Measurements from ENCODE around the gene NT5DC3.

The NT5DC3 gene

GRCh38 chr12:103840876-103841689 is at the start of gene NT5DC3:
TSS of gene NT5DC3 (minus strand) at chr12:103841234. CDS start at chr12:103841156, 78 bp downstream.
- peak in 1 of 2 experiments; percentile 50 for DNase-seq (ENCODE audit: low read depth in 2 of 2)

- DNase-seq (ENCODE audit: low read depth in 2 of 2), result no peak
Measured at GRCh38 chr12:103887738-103888137, 46.7 kb upstream of the NT5DC3 start.

GRCh38 chr12:103886195-103886797 is 45.3 kb upstream of the NT5DC3 start:
- no peak for DNase-seq (ENCODE audit: low read depth in 2 of 2)

- DNase-seq (ENCODE audit: low read depth in 2 of 2), result no peak
Measured at GRCh38 chr12:103884316-103884715, 43.3 kb upstream of the NT5DC3 start.

- no peak for DNase-seq (ENCODE audit: low read depth in 2 of 2)
Measured at GRCh38 chr12:103883908-103884307, 42.9 kb upstream of the NT5DC3 start.

GRCh38 chr12:103882861-103883596 is 42.0 kb upstream of the NT5DC3 start:
- no peak for DNase-seq (ENCODE audit: low read depth in 2 of 2)

- no peak for DNase-seq (ENCODE audit: low read depth in 2 of 2)
Measured at GRCh38 chr12:103881261-103881660, 40.2 kb upstream of the NT5DC3 start.

- no peak for DNase-seq (ENCODE audit: low read depth in 2 of 2)
Measured at GRCh38 chr12:103880299-103881142, 39.5 kb upstream of the NT5DC3 start.

- no peak for DNase-seq (ENCODE audit: low read depth in 2 of 2)
Measured at GRCh38 chr12:103879878-103880277, 38.8 kb upstream of the NT5DC3 start.

GRCh38 chr12:103879048-103879692 is 38.1 kb upstream of the NT5DC3 start:
- no peak for DNase-seq (ENCODE audit: low read depth in 2 of 2)

GRCh38 chr12:103877934-103878510 is 37.0 kb upstream of the NT5DC3 start:
- peak in 1 of 2 experiments; percentile 28 for DNase-seq (ENCODE audit: low read depth in 2 of 2)

- no peak for DNase-seq (ENCODE audit: low read depth in 2 of 2)
Measured at GRCh38 chr12:103877288-103877687, 36.3 kb upstream of the NT5DC3 start.

GRCh38 chr12:103875666-103876065 is 34.6 kb upstream of the NT5DC3 start:
- DNase-seq (ENCODE audit: low read depth in 2 of 2), result no peak

- peak; percentile 37 to 42 for DNase-seq (ENCODE audit: low read depth in 2 of 2)
Measured at GRCh38 chr12:103868215-103868614, 27.2 kb upstream of the NT5DC3 start.

GRCh38 chr12:103865151-103865730 is 24.2 kb upstream of the NT5DC3 start:
- no peak for DNase-seq (ENCODE audit: low read depth in 2 of 2)

- DNase-seq (ENCODE audit: low read depth in 2 of 2), result no peak
Measured at GRCh38 chr12:103864710-103865109, 23.7 kb upstream of the NT5DC3 start.

GRCh38 chr12:103858953-103859601 is 18.0 kb upstream of the NT5DC3 start:
- peak in 1 of 2 experiments; percentile 31 for DNase-seq (ENCODE audit: low read depth in 2 of 2)

GRCh38 chr12:103858335-103858734 is 17.3 kb upstream of the NT5DC3 start:
- DNase-seq (ENCODE audit: low read depth in 2 of 2), result no peak

GRCh38 chr12:103857164-103857563 is 16.1 kb upstream of the NT5DC3 start:
- DNase-seq (ENCODE audit: low read depth in 2 of 2), result no peak
